Measurements from ENCODE around the gene KPNA1. TPM values are rescaled to one million over a fixed set of nuclear protein-coding genes. Genes with fewer than 3 reads are reported as not detected.

The KPNA1 gene
- total and polyA plus RNA-seq, 4 donors = 10.8 to 55.2 (median 28.9) TPM

GRCh38 chr3:122498152-122498551 lies 16.6 kb downstream of the KPNA1 start:
- no peak for ATAC-seq (ENCODE audit: insufficient read depth, low FRiP score)
- TF ChIP-seq CTCF (IDR thresholded peaks at IDR 0.05; ENCODE audit: control extremely low read depth, extremely low read depth) = no peak
- Histone ChIP-seq H3K36me3 (ENCODE audit: control insufficient read depth in 4 of 4, insufficient read depth in 4 of 4, low read length in 4 of 4) (peaks cover 0 to 16% (median 5%) of the 10 kb centered on the region in 4 donors), H3K27ac (ENCODE audit: low read depth in 1 of 2, low read length in 1 of 2) (no peak overlapping the region), H3K9me3 (ENCODE audit: control insufficient read depth in 4 of 4, insufficient read depth in 3 of 4, low read length in 3 of 4) (no peaks in the 10 kb centered on the region), H3K4me3 (no peak overlapping the region), H3K27me3 (ENCODE audit: control insufficient read depth in 3 of 3, insufficient read depth in 3 of 3, low read length in 2 of 3) (no peaks in the 10 kb centered on the region), H3K4me1 (ENCODE audit: control insufficient read depth in 5 of 5, insufficient read depth in 5 of 5, low read length in 5 of 5) (peaks cover 0 to 18% (median 0%) of the 10 kb centered on the region in 5 donors), H3K9ac (ENCODE audit: insufficient read depth in 1 of 2, low read length in 2 of 2) (no peak overlapping the region)
- WGBS, 2 donors = 47 to 69% methylated on average over 1 of the region's 1 CpG
- no peak for DNase-seq

DNA sequence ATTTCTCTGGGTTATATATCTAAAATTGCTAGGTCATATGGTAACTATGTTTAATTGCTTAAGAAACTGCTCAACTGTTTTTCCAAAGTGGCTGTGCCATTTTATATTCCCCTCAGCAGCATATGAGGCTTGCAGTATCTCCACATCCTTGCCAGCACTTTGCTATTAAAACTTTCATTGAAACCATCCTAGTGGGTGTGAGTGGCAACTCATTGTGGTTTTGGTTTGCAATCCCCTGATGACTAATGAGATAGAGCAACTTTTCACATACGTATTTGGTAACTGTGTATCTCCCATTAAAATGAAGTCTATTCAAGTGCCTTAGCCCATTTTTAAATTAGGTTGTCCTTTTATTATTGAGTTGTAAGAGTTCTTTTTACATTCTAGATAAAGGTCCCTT lies 17.3 kb downstream of the KPNA1 start:
- WGBS, 2 donors = 25 to 42% methylated on average over 1 of the region's 1 CpG
- TF ChIP-seq CTCF (IDR thresholded peaks at IDR 0.05; ENCODE audit: control extremely low read depth, extremely low read depth) = no peak
- no peak overlapping the region for H3K27ac ChIP-seq (ENCODE audit: low read depth in 1 of 2, low read length in 1 of 2)
- no peaks in the 10 kb centered on the region for H3K9me3 ChIP-seq (ENCODE audit: control insufficient read depth in 4 of 4, insufficient read depth in 3 of 4, low read length in 3 of 4)
- no peaks in the 10 kb centered on the region for H3K27me3 ChIP-seq (ENCODE audit: control insufficient read depth in 3 of 3, insufficient read depth in 3 of 3, low read length in 2 of 3)
- peaks cover 0 to 18% (median 5%) of the 10 kb centered on the region in 4 donors for H3K36me3 ChIP-seq (ENCODE audit: control insufficient read depth in 4 of 4, insufficient read depth in 4 of 4, low read length in 4 of 4)
- H3K9ac ChIP-seq (ENCODE audit: insufficient read depth in 1 of 2, low read length in 2 of 2) = no peak overlapping the region
- H3K4me1 ChIP-seq (ENCODE audit: control insufficient read depth in 5 of 5, insufficient read depth in 5 of 5, low read length in 5 of 5) = peaks cover 0 to 16% (median 0%) of the 10 kb centered on the region in 5 donors
- H3K4me3 ChIP-seq = no peak overlapping the region
- ATAC-seq (ENCODE audit: insufficient read depth, low FRiP score) = peak; percentile 82
- no peak for DNase-seq

DNA sequence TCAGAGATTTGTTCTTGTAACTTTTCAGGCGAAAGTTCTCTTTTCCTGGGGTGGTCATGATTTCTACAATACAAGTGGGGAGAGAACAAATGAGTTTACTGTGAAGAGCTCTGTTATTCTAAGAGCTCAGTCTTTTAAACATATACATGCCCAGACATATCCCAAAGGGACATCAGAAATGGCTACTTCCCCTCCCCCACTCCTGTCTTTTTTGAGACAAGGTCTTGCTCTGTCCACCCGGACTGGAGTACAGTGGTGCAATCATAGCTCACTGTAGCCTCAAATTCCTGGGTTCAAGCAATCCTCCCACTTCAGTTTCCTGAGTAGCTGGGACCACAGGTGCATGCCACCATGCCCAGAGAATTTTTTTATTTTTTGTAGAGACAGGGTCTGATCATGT lies 18.2 kb downstream of the KPNA1 start:
- H3K4me1 ChIP-seq (ENCODE audit: control insufficient read depth in 5 of 5, insufficient read depth in 5 of 5, low read length in 5 of 5) = peaks cover 0 to 7% (median 0%) of the 10 kb centered on the region in 5 donors
- no peaks in the 10 kb centered on the region for H3K9me3 ChIP-seq (ENCODE audit: control insufficient read depth in 4 of 4, insufficient read depth in 3 of 4, low read length in 3 of 4)
- 54 to 78% methylated on average over 2 of the region's 2 CpGs for WGBS, 2 donors
- no peaks in the 10 kb centered on the region for H3K27me3 ChIP-seq (ENCODE audit: control insufficient read depth in 3 of 3, insufficient read depth in 3 of 3, low read length in 2 of 3)
- no peak overlapping the region for H3K4me3 ChIP-seq
- H3K36me3 ChIP-seq (ENCODE audit: control insufficient read depth in 4 of 4, insufficient read depth in 4 of 4, low read length in 4 of 4) = peaks cover 0 to 18% (median 7%) of the 10 kb centered on the region in 4 donors
- DNase-seq (no peak), ATAC-seq (ENCODE audit: insufficient read depth, low FRiP score) (no peak)
- TF ChIP-seq CTCF (IDR thresholded peaks at IDR 0.05; ENCODE audit: control extremely low read depth, extremely low read depth) = no peak
- H3K9ac ChIP-seq (ENCODE audit: insufficient read depth in 1 of 2, low read length in 2 of 2) = no peak overlapping the region
- H3K27ac ChIP-seq (ENCODE audit: low read depth in 1 of 2, low read length in 1 of 2) = no peak overlapping the region

- no peaks in the 10 kb centered on the region for H3K9me3 ChIP-seq (ENCODE audit: control insufficient read depth in 4 of 4, insufficient read depth in 3 of 4, low read length in 3 of 4)
- H3K9ac ChIP-seq (ENCODE audit: insufficient read depth in 1 of 2, low read length in 2 of 2) = no peak overlapping the region
- ATAC-seq (ENCODE audit: insufficient read depth, low FRiP score) (no peak), DNase-seq (no peak)
- TF ChIP-seq CTCF (IDR thresholded peaks at IDR 0.05; ENCODE audit: control extremely low read depth, extremely low read depth) = no peak
- peaks cover 0 to 4% (median 0%) of the 10 kb centered on the region in 5 donors for H3K4me1 ChIP-seq (ENCODE audit: control insufficient read depth in 5 of 5, insufficient read depth in 5 of 5, low read length in 5 of 5)
- no peak overlapping the region for H3K27ac ChIP-seq (ENCODE audit: low read depth in 1 of 2, low read length in 1 of 2)
- H3K36me3 ChIP-seq (ENCODE audit: control insufficient read depth in 4 of 4, insufficient read depth in 4 of 4, low read length in 4 of 4) = peaks cover 0 to 20% (median 10%) of the 10 kb centered on the region in 4 donors
- WGBS, 2 donors = 46 to 82% methylated on average over 3 of the region's 3 CpGs
- H3K4me3 ChIP-seq = no peak overlapping the region
- H3K27me3 ChIP-seq (ENCODE audit: control insufficient read depth in 3 of 3, insufficient read depth in 3 of 3, low read length in 2 of 3) = no peaks in the 10 kb centered on the region
These were observed 21.4 kb downstream of the KPNA1 start for GRCh38 chr3:122493296-122493695.

Measured in lung (tissue), 12 donors.